HFF-Myc (cell line): ENCODE results near the gene DDX6.

Source experiments
- DNase-seq: peaks from one replicate; pipeline ENCODE4 v3.0.0-alpha.2; 2011; ENCODE audit warnings: low read depth; ENCODE audit errors: extremely low read depth
- H3K4me3 ChIP-seq: replicated peaks from 2 replicates; pipeline ENCODE4 v1.5.1; 2011; ENCODE audit warnings: low read depth, mild to moderate bottlenecking, control low read depth, low read length
- TF ChIP-seq, protein P1 (sequence below): IDR thresholded peaks from 2 replicates; pipeline ENCODE4 v1.5.1; 2012; ENCODE audit warnings: mild to moderate bottlenecking, low read depth, low read length, control low read depth; ENCODE audit errors: missing control alignments

The DDX6 gene

DNA sequence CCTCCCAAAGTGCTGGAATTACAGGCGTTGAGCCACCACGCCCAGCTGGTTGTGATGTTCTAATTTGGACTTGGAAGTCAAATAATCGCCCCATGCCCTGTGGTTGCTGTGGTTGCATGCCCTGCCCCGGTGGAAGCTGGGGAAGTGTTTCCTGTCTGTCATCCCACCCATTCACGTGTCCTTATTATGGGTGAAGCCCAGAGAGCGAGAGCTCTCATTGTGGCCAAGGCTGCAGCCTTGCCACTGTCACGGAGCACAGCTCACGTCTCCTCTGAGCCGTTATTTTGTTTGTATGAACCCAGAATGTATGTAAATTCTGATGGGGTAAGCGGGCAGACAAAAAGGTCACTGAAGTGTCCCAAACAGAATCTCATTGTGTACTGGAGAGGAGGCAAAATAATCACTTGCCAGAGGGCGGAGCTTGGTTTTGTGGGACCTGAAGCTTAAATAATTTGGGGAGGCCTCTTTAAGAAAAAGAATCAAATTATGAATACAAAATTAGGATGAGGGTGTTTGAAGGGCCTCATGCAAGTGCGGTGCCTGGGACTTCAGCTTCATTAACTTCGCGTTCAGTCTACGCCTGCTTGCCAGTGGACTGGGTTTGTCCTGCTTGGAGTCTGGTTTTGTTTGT, 85.7 kb downstream of the DDX6 start:
- no peak for DNase-seq
- TF ChIP-seq, protein P1, sequence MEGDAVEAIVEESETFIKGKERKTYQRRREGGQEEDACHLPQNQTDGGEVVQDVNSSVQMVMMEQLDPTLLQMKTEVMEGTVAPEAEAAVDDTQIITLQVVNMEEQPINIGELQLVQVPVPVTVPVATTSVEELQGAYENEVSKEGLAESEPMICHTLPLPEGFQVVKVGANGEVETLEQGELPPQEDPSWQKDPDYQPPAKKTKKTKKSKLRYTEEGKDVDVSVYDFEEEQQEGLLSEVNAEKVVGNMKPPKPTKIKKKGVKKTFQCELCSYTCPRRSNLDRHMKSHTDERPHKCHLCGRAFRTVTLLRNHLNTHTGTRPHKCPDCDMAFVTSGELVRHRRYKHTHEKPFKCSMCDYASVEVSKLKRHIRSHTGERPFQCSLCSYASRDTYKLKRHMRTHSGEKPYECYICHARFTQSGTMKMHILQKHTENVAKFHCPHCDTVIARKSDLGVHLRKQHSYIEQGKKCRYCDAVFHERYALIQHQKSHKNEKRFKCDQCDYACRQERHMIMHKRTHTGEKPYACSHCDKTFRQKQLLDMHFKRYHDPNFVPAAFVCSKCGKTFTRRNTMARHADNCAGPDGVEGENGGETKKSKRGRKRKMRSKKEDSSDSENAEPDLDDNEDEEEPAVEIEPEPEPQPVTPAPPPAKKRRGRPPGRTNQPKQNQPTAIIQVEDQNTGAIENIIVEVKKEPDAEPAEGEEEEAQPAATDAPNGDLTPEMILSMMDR, result no peak
- H3K4me3 ChIP-seq, result no peak overlapping the region

- DNase-seq, result no peak
- no peak overlapping the region for H3K4me3 ChIP-seq
- TF ChIP-seq, protein P1, result no peak
Observed at GRCh38 chr11:118703563-118704106, 87.3 kb downstream of the DDX6 start.

DNA sequence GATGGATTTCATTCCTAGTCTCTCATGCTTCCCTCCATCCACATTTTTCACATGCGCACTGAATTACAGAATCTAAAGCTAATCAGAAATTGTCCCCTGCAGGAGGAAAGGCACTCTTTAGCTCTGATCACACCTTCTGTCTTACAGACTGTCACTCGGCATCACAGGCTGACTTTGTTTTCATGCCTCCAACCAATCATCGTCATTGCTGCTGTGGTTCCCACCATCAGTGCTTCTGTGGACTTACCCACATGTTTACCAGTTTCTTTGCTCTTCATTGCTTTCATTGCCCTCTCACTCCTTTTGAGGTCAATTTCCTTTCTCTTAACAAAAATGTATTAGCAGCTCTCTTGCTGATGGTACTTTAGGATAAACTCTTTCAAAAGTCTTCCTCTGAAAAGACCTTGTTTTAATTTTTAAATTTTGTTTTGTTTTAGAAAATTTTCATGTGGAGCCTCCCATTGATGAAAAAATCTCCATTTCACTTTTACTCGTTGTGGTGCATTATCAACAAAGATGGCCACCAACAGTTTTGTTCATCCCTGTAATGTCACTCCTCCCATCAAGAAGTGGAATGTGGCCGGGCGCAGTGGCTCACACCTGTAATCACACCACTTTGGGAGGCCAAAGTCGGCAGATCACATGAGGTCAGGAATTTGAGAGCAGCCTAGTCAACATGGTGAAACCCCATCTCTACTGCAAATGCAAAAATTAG, 91.3 kb downstream of the DDX6 start:
- DNase-seq, result no peak
- no peak overlapping the region for H3K4me3 ChIP-seq
- TF ChIP-seq, protein P1, result no peak
